ENCODE measurements around the gene COMMD2. TPM values are rescaled to one million over a fixed set of nuclear protein-coding genes. Genes with fewer than 3 reads are reported as not detected.

The COMMD2 gene
- total and polyA plus RNA-seq, 10 of the 15 experiments (the other 5 are each of a cell fraction or from before 2014, with no cell fraction given), result 23.0 to 97.0 (median 50.9) TPM

GRCh38 chr3:149713730-149714654 is 38.3 kb downstream of the COMMD2 start:
- intact Hi-C loops (cut with micrococcal nuclease; ENCODE audit: unreplicated experiment) (no loop called here), in situ Hi-C loops (cut with MboI) (no loop called here)
- no peak overlapping the region for H3K27ac ChIP-seq (ENCODE audit: control insufficient read depth, insufficient read depth)
- H2AFZ ChIP-seq (ENCODE audit: control insufficient read depth, low read depth, low read length), result no peak overlapping the region
- H4K20me1 ChIP-seq (ENCODE audit: control insufficient read depth, insufficient read depth), result no peaks in the 10 kb centered on the region
- ChIA-PET RAD21 (ENCODE audit: unreplicated experiment) (interaction anchor here (0.8 to 5.6 kb wide), 2 partner anchors 60 to 145 kb away, joined by 4 to 122 read pairs; no protein-coding TSS in a partner anchor), SMC1A (ENCODE audit: uncharacterized antibody, unreplicated experiment) (interaction anchor here (0.6 to 9.7 kb wide), 4 partner anchors 21 to 200 kb away, joined by 3 to 231 read pairs (median 4); no protein-coding TSS in a partner anchor), POLR2A (no interaction called here), CTCF (interaction anchor here (0.7 to 7.3 kb wide), 5 partner anchors 9 to 222 kb away, joined by 3 to 253 read pairs (median 3); no protein-coding TSS in a partner anchor)
- H3K79me2 ChIP-seq (ENCODE audit: control insufficient read depth, insufficient read depth, low read length), result no peaks in the 10 kb centered on the region
- H3K4me1 ChIP-seq (ENCODE audit: control insufficient read depth, insufficient read depth, low read length), result no peaks in the 10 kb centered on the region
- no peak for DNase-seq (ENCODE audit: low read depth, low spot score)
- H3K4me2 ChIP-seq (ENCODE audit: control insufficient read depth, insufficient read depth), result no peak overlapping the region
- 82% methylated on average over 34 of the region's 38 CpGs for WGBS (ENCODE audit: insufficient coverage, insufficient replicate concordance, low lambda C conversion rate, missing lambda C conversion rate)
- no peak for FAIRE-seq
- H3K4me3 ChIP-seq, result no peak overlapping the region
- ATAC-seq, result no peak
- H3K9ac ChIP-seq (ENCODE audit: control insufficient read depth, insufficient read depth, low read length), result no peak overlapping the region
- H3K27me3 ChIP-seq (replicated peaks in 1 of 2; ENCODE audit: control insufficient read depth in 2 of 2, insufficient read depth in 2 of 2, low read length in 1 of 2), result no peaks in the 10 kb centered on the region
- H3K36me3 ChIP-seq (ENCODE audit: control insufficient read depth in 2 of 2, insufficient read depth in 2 of 2, low read length in 1 of 2), result no peaks in the 10 kb centered on the region
- BruUV-seq (replicated peaks), result no TSS peak
- H3K9me3 ChIP-seq (replicated peaks; ENCODE audit: control insufficient read depth, insufficient read depth, low read length), result no peaks in the 10 kb centered on the region
- TF ChIP-seq NRF1 (conservative IDR thresholded peaks at IDR 0.05; ENCODE audit: low read depth, low read length) (no peak), ATF2 (IDR thresholded peaks at IDR 0.05; ENCODE audit: low read length) (no peak), TCF12 (IDR thresholded peaks at IDR 0.05; ENCODE audit: low read depth, low read length) (no peak), FOXK2 (IDR thresholded peaks at IDR 0.05) (no peak), WRNIP1 (IDR thresholded peaks at IDR 0.05; ENCODE audit: borderline replicate concordance, low read depth, low read length) (no peak), ZNF622 (IDR thresholded peaks at IDR 0.05) (no peak), SREBF2 (IDR thresholded peaks at IDR 0.05; ENCODE audit: low read length) (no peak), MLLT1 (IDR thresholded peaks at IDR 0.05) (no peak), NBN (IDR thresholded peaks at IDR 0.05) (no peak), KDM1A (IDR thresholded peaks at IDR 0.05; ENCODE audit: borderline replicate concordance) (no peak), LARP7 (IDR thresholded peaks at IDR 0.05) (no peak), CHD2 (IDR thresholded peaks at IDR 0.05; ENCODE audit: borderline replicate concordance, low read depth, low read length) (no peak), FOS (IDR thresholded peaks at IDR 0.05; ENCODE audit: borderline replicate concordance, extremely low read depth, insufficient read length) (no peak), IRF4 (IDR thresholded peaks at IDR 0.05; ENCODE audit: low read depth, low read length) (no peak), KAT2A (conservative IDR thresholded peaks at IDR 0.05; ENCODE audit: control insufficient read depth, low read depth, low read length) (no peak), ZBTB11 (CRISPR knock-in tag; IDR thresholded peaks at IDR 0.05) (no peak), MEF2B (IDR thresholded peaks at IDR 0.05; ENCODE audit: partially characterized antibody, poor library complexity, severe bottlenecking) (no peak)
